ENCODE data around the gene LRRC17. TPM values are rescaled to one million over a fixed set of nuclear protein-coding genes. Genes with fewer than 3 reads are reported as not detected.

The LRRC17 gene
- total and polyA plus RNA-seq, 9 of the 15 experiments (the other 6 are each of a cell fraction or from before 2014, with no cell fraction given), result 0.03 to 0.18 (median 0.12) TPM; not detected in 5

GRCh38 chr7:102973096-102973802, 60.4 kb downstream of the LRRC17 start (continued):
- TF ChIP-seq, protein P1, sequence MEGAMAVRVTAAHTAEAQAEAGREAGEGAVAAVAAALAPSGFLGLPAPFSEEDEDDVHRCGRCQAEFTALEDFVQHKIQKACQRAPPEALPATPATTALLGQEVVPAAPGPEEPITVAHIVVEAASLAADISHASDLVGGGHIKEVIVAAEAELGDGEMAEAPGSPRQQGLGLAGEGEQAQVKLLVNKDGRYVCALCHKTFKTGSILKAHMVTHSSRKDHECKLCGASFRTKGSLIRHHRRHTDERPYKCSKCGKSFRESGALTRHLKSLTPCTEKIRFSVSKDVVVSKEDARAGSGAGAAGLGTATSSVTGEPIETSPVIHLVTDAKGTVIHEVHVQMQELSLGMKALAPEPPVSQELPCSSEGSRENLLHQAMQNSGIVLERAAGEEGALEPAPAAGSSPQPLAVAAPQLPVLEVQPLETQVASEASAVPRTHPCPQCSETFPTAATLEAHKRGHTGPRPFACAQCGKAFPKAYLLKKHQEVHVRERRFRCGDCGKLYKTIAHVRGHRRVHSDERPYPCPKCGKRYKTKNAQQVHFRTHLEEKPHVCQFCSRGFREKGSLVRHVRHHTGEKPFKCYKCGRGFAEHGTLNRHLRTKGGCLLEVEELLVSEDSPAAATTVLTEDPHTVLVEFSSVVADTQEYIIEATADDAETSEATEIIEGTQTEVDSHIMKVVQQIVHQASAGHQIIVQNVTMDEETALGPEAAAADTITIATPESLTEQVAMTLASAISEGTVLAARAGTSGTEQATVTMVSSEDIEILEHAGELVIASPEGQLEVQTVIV (CRISPR knock-in tag; IDR thresholded peaks at IDR 0.05; ENCODE audit: borderline replicate concordance), result no peak
- TF ChIP-seq, protein P2, sequence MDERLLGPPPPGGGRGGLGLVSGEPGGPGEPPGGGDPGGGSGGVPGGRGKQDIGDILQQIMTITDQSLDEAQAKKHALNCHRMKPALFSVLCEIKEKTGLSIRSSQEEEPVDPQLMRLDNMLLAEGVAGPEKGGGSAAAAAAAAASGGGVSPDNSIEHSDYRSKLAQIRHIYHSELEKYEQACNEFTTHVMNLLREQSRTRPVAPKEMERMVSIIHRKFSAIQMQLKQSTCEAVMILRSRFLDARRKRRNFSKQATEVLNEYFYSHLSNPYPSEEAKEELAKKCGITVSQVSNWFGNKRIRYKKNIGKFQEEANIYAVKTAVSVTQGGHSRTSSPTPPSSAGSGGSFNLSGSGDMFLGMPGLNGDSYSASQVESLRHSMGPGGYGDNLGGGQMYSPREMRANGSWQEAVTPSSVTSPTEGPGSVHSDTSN (CRISPR knock-in tag; IDR thresholded peaks at IDR 0.05; ENCODE audit: low read depth), result no peak
- TF ChIP-seq, protein P2 (tag; conservative IDR thresholded peaks at IDR 0.05; ENCODE audit: low read depth), result no peak; the same call in 1 of the 2 replicates
- TF ChIP-seq, protein P3, sequence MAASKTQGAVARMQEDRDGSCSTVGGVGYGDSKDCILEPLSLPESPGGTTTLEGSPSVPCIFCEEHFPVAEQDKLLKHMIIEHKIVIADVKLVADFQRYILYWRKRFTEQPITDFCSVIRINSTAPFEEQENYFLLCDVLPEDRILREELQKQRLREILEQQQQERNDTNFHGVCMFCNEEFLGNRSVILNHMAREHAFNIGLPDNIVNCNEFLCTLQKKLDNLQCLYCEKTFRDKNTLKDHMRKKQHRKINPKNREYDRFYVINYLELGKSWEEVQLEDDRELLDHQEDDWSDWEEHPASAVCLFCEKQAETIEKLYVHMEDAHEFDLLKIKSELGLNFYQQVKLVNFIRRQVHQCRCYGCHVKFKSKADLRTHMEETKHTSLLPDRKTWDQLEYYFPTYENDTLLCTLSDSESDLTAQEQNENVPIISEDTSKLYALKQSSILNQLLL (CRISPR knock-in tag; IDR thresholded peaks at IDR 0.05; ENCODE audit: borderline replicate concordance), result no peak
- TF ChIP-seq STAT5B (CRISPR knock-in tag; IDR thresholded peaks at IDR 0.05), result no peak
- TF ChIP-seq ZNF384 (IDR thresholded peaks at IDR 0.05; ENCODE audit: low read depth, low read length), result 0 out of 2 replicates have a peak, but pooled peaks have one; percentile 5
- TF ChIP-seq, protein P4, sequence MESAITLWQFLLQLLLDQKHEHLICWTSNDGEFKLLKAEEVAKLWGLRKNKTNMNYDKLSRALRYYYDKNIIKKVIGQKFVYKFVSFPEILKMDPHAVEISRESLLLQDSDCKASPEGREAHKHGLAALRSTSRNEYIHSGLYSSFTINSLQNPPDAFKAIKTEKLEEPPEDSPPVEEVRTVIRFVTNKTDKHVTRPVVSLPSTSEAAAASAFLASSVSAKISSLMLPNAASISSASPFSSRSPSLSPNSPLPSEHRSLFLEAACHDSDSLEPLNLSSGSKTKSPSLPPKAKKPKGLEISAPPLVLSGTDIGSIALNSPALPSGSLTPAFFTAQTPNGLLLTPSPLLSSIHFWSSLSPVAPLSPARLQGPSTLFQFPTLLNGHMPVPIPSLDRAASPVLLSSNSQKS (CRISPR knock-in tag; IDR thresholded peaks at IDR 0.05), result 0 out of 2 replicates have a peak, but pooled peaks have one; percentile 28
- TF ChIP-seq SIN3A (IDR thresholded peaks at IDR 0.05; ENCODE audit: borderline replicate concordance in 2 of 2, control insufficient read depth in 1 of 2, low read depth in 2 of 2, low read length in 2 of 2), result no peak
- TF ChIP-seq OTX1 (CRISPR knock-in tag; IDR thresholded peaks at IDR 0.05), result 0 out of 2 replicates have a peak, but pooled peaks have one; percentile 49
- no peak for TF ChIP-seq SMAD2 (IDR thresholded peaks at IDR 0.05; ENCODE audit: low read depth, low read length)
- TF ChIP-seq MAX (CRISPR knock-in tag; IDR thresholded peaks at IDR 0.05), result peak; percentile 75
- peak; percentile 51; the same call in 1 of the 2 replicates for TF ChIP-seq ZNF354B (CRISPR knock-in tag; IDR thresholded peaks at IDR 0.05)
- peak; percentile 63 for TF ChIP-seq RBBP5 (IDR thresholded peaks at IDR 0.05; ENCODE audit: borderline replicate concordance, insufficient read depth, low read length, poor library complexity, severe bottlenecking)
- TF ChIP-seq CHD4 (IDR thresholded peaks at IDR 0.05; ENCODE audit: insufficient read depth, insufficient replicate concordance, low read depth, low read length, poor library complexity, severe bottlenecking), result no peak
- no peak for TF ChIP-seq ZSCAN32 (CRISPR knock-in tag; IDR thresholded peaks at IDR 0.05)
